DMS53 (cell line): ENCODE data around the gene TM4SF4.
"Not testable (repeated sequence)": the region's sequence is repeated elsewhere in the genome, so short reads cannot be mapped to it uniquely, and the experiment has no call there.

Source experiments
- DNase-seq: peaks from one replicate; lab custom pipeline; 2025; lab: John Stamatoyannopoulos, UW

The TM4SF4 gene, protein sequence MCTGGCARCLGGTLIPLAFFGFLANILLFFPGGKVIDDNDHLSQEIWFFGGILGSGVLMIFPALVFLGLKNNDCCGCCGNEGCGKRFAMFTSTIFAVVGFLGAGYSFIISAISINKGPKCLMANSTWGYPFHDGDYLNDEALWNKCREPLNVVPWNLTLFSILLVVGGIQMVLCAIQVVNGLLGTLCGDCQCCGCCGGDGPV

GRCh38 chr3:149474250-149474817 is at the start of gene TM4SF4:
Gene TM4SF4 (plus strand): TSS chr3:149474697. CDS start chr3:149474878, 181 bp downstream.
- DNase-seq = peak; percentile 4

DNA sequence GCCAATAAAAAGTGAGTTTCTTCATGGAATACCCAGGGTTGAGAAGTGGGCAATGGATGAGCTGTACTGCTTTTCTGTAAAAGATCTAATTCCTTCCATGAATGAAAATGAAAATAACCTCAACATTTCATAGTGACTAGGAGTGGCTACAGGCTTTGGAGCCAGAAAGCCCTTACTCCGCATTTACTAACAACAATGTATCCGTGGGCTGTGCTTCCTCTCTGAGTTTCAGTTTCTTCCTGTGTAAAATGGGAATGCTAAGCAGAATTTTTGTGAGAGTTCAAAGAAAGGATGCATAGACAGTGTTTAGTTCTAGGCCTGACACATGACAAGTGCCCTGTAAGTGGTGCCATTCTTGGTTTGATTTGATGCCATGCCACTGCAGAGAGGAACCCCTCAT is 49.6 kb upstream of the TM4SF4 start:
- DNase-seq = no peak

DNA sequence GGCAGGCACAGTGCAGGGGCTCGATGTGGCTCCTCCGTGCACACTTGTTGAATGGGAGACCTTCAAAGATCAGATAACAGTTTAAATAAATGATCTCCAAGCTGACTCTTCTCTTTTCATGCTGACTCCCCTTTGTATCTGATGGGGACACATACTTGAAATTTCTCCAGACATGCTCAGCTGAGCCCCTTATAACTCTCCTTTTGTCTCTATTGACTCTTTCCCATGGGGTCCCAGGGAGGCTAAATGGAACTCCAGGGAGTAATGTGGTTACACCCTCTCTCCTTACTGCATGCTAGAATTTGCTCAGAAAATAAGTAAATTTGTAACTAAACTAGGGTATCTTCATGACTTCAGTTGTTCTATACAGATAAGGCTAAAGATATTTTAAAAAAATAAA is 48.2 kb upstream of the TM4SF4 start:
- DNase-seq = no peak

- no peak for DNase-seq
These were observed 46.4 kb upstream of the TM4SF4 start for GRCh38 chr3:149428087-149428486.

GRCh38 chr3:149430216-149430615 is 44.3 kb upstream of the TM4SF4 start:
- DNase-seq = no peak

- no peak for DNase-seq
These were observed 42.3 kb upstream of the TM4SF4 start for GRCh38 chr3:149432149-149432548.

GRCh38 chr3:149435996-149436885 is 38.3 kb upstream of the TM4SF4 start:
- DNase-seq = peak; percentile 27

DNA sequence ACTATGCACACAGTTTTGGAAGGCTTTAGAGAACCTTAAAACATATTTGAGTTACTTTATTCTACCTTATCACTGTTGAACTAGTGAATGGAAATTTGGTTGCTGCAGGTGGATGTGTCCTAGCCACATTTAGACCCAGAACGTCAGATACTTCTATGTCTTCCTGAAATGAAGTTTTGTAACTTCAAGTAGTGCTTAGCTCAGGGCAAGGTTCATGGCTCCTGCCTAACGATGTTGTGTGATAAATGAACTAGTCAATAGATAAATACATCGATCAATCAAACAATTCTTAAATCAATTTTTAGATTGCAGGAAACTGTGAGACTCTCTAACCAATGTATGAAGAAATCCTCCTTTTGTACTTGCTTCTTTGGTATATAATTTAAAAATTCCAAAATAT is 37.2 kb upstream of the TM4SF4 start:
- DNase-seq = no peak

GRCh38 chr3:149437710-149438109 is 36.8 kb upstream of the TM4SF4 start:
- DNase-seq = no peak

GRCh38 chr3:149438981-149439380 is 35.5 kb upstream of the TM4SF4 start:
- DNase-seq = no peak

- no peak for DNase-seq
These were observed 32.9 kb upstream of the TM4SF4 start for GRCh38 chr3:149441642-149442041.

- DNase-seq = no peak
These were observed 32.5 kb upstream of the TM4SF4 start for GRCh38 chr3:149442043-149442442.

- DNase-seq = peak; percentile 17
These were observed 31.5 kb upstream of the TM4SF4 start for GRCh38 chr3:149442851-149443544.

- no peak for DNase-seq
These were observed 31.0 kb upstream of the TM4SF4 start for GRCh38 chr3:149443545-149443912.

- DNase-seq = not testable (repeated sequence)
These were observed 29.6 kb upstream of the TM4SF4 start for GRCh38 chr3:149444867-149445266.

DNA sequence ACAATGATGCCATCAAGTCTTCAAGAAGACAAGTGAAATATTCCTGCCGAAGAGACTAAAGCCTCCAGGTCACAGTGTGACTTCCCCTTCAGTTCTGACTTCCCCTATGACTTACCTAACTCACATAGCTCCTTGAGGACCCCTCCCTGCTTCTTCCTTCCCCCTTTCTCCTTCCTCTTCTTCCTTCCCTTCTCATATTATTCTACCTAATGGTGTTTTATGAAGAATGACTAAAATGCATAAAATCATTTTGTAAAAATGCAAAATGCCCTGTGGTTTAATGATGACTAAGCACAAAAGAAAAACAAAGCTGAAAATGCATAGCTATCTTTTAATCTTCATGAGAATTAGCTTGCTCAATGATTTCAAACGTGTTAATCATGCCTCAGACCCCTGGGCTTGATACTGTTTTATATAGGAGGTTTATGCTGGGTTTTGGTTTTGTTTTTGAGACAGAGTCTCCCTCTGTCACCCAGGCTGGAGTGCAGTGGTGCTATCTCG is 26.1 kb upstream of the TM4SF4 start:
- DNase-seq = no peak

GRCh38 chr3:149449182-149449581 is 25.3 kb upstream of the TM4SF4 start:
- DNase-seq = no peak

- no peak for DNase-seq
These were observed 24.7 kb upstream of the TM4SF4 start for GRCh38 chr3:149449799-149450198.

DNA sequence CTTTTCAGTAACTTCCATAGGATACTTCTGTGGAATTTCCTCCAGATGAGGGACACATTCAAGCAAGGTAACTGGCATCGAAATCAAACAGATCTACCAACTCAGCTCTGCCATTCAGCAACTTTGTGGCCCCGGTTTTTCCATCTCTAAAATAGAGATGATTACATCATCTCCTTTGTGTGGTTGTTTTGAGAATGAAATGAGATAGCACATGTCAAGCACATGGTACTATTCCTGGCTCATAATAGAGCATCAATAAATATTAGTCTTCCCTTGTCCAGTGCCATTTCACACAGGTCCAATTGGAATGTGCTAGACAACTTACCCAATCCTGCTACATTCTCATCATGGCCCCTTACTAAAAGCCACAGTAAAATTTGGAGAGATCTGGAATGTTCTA is 24.2 kb upstream of the TM4SF4 start:
- DNase-seq = peak; percentile 4

DNA sequence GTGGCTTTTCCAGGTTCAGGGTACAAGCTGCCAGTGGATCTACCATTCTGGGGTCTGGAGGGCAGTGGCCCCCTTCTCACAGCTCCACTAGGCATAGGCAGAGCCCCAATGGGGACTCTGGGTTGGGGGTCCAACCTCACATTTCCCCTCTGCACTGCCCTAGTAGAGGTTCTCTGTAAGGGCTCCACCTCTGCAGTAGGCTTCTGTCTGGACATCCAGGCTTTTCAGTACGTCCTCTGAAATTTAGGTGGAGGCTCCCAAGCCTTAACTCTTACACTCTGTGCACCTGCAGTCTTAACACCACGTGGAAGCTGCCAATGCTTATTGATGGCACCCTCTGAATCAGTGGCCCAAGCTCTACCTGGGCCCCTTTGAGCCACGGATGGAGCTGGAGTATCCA is 22.5 kb upstream of the TM4SF4 start:
- DNase-seq = peak; percentile 21

- no peak for DNase-seq
These were observed 21.2 kb upstream of the TM4SF4 start for GRCh38 chr3:149453140-149453805.

GRCh38 chr3:149454746-149455145 is 19.8 kb upstream of the TM4SF4 start:
- DNase-seq = no peak
